DOHH2 (cell line): Measurements from ENCODE around the gene TFF3.

Experiments used
- EZH2phosphoT487 ChIP-seq: fragments of 200-600 bp; sonication (generic); IDR thresholded peaks from 2 replicates; pipeline ENCODE4 v1.6.1; 2017; ENCODE audit warnings: borderline replicate concordance, mild to moderate bottlenecking, antibody characterized with exemption, low read length, moderate library complexity, mixed read lengths
- TF ChIP-seq, protein P1 (sequence below): fragments of 200-600 bp; sonication (generic); IDR thresholded peaks from one replicate; pipeline ENCODE4 v1.5.1; 2014; ENCODE audit warnings: antibody characterized with exemption, mild to moderate bottlenecking, low read depth, low read length; ENCODE audit not compliant: poor library complexity, severe bottlenecking

DNA sequence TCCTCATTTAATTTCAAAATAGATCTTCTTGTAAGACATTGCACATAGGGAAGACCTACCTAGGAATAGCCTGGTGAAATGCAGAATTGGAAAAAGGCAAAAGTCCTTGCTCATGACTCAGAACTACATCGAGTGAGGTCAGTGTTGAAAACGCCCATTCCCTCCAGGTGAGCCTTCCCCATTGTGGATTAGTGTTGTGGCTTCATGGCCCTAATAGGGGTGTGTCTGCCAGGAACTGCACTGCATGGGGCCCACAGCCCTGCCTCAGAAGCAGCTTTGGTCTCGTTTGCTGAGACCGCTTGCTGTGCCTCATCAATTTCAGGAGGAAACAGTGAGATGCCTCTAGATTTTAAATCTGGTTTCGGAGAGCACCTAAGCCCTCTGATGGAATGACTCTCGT is 17.0 kb downstream of the TFF3 start:
- TF ChIP-seq, protein P1, sequence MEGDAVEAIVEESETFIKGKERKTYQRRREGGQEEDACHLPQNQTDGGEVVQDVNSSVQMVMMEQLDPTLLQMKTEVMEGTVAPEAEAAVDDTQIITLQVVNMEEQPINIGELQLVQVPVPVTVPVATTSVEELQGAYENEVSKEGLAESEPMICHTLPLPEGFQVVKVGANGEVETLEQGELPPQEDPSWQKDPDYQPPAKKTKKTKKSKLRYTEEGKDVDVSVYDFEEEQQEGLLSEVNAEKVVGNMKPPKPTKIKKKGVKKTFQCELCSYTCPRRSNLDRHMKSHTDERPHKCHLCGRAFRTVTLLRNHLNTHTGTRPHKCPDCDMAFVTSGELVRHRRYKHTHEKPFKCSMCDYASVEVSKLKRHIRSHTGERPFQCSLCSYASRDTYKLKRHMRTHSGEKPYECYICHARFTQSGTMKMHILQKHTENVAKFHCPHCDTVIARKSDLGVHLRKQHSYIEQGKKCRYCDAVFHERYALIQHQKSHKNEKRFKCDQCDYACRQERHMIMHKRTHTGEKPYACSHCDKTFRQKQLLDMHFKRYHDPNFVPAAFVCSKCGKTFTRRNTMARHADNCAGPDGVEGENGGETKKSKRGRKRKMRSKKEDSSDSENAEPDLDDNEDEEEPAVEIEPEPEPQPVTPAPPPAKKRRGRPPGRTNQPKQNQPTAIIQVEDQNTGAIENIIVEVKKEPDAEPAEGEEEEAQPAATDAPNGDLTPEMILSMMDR = no peak
- no peak for TF ChIP-seq EZH2phosphoT487
